Measurements from ENCODE around the gene USP4.
"Not testable (repeated sequence)": the region's sequence is repeated elsewhere in the genome, so short reads cannot be mapped to it uniquely, and the experiment has no call there.

Gene USP4

GRCh38 chr3:49349348-49350114 lies 9.7 kb upstream of the USP4 start:
- peak; percentile 26 for DNase-seq

DNA sequence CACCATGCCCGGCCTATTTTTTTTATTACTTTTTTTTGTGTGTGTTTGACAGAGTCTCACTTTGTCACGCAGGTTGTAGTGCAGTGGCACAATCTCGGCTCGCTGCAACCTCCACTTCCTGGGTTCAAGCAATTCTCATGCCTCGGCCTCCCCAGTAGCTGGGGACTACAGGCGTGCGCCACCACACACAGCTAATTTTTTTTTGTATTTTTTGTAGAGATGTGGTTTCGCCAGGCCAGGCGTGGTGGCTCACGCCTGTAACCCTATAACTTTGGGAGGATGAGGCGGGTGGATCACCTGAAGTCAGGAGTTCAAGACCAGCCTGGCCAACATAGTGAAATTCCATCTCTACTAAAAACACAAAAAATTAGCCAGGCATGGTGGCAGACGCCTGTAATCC lies 8.5 kb upstream of the USP4 start:
- DNase-seq, result not testable (repeated sequence)

GRCh38 chr3:49346797-49347251 lies 7.0 kb upstream of the USP4 start:
- DNase-seq, result no peak

DNA sequence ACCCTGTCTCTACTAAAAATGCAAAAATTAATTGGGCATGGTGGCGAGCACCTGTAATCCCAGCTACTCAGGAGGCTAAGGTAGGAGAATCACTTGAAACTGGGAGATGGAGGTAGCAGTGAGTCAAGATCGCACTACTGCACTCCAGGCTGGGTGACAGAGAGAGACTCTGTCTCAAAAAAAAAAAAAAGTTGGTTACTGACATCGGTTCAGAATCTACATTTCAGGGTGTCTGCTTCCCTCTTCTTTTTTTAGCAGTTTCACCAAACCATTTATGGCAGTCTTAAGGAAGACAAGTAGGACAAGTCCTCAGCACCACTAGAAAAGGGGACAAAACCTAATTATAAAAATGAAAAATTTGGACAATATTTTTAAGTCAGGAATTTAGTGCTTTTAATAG lies 3.3 kb upstream of the USP4 start:
- DNase-seq, result no peak

DNA sequence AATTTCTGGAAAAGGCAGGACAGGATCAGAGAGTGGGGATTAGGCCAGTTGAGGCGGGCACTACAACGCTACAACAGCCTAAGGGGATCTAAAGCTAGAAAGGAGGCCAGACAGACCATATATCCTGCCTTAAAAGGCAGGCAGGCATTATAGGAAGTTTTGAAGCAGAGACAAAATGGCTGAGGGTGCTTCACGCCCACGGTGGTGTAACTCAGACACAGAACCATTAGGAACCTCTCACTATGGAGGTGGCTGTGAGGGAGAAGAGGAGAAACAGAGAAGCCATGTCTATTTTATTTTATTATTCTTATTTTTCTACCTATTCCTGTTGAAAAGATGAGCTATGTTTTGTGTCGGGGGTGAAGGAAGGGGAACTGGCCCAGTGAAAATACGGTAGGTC lies 2.1 kb upstream of the USP4 start:
- no peak for DNase-seq

DNA sequence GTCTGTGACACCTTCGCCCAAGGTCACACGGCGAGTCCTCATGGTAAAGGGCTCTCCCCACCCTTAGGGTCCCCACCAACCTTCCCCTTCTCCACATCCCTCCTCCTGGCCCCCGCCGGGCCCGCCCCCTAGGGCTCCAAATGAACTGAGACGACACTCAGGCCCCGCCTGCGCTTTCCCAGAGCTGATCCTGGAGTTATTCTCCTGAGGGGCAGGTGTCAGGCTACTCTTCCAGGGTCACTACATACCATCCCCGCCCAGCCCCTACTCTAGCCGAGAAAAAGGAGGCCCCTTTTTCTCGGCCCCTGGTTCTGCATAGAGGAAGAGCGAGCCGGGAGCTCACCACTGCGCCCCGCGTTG lies 292 bp downstream of the USP4 start:
- DNase-seq, result no peak

DNA sequence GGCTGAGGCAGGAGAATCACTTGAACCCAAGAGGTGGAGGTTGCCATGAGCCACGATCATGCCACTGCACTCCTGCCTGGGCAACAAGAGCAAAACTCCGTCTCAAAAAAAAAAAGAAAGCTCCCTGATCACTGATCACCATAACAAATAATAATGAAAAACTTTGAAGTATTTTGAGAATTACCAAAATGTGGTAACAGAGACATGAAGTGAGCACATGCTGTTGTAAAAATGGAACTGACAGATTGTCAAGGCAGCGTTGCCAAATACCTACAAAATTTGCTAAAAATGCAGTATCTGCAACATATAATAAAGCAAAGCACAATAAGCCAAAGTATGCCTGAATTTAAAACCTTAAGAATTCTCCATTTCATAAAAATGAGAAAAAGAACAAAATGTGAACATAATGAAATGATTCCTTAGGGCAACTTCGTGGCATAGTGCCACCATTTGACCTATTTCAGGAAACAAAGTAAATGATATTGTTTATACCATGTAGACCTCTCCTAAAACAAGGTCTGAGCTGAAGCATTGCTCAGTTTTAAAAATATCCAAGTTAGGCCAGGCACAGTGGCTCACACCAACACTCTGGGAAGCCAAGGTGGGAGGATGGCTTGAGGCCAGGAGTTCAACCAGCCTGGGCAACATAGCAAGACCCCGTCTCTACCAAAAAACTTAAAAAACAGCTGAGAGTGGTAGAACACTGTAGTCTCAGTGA lies 5.8 kb downstream of the USP4 start:
- DNase-seq, result no peak

GRCh38 chr3:49333091-49333490 lies 6.8 kb downstream of the USP4 start:
- DNase-seq, result peak; percentile 81

DNA sequence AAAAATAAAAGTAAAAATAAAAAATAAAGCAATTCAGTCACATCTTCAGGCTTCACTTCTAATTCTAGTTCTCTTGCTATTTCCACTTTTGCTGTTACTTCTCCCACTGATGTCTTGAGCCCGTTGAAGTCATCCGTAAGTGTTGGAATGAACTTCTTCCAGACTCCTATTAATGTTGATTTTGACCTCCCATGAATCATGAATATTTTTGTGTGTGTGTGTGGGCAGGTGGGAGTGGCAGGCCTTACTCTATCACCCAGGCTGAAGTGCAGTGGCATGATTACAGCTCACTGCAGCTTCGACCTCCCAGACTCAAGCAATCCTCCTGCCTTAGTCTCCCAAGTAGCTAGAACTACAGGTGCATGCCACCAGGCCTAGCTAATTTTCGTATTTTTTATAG lies 10.7 kb downstream of the USP4 start:
- no peak for DNase-seq

DNA sequence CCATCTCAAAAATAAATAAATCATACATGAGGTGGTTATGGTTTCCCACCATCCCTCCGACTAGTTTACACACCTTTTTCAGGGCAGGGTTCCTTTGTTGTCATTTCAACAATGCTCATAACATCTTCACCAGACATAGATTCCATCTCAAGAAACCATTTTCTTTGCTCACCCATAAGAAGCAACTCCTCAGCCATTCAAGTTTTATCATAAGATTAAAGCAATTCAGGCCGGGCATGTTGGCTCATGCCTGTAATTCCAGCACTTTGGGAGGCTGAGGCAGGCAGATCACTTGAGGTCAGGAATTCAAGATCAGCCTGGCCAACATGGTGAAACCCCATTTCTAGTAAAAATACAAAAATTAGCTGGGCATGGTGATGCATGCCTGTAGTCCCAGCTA lies 11.5 kb downstream of the USP4 start:
- DNase-seq, result not testable (repeated sequence)

GRCh38 chr3:49327485-49327884 lies 12.4 kb downstream of the USP4 start:
- no peak for DNase-seq

DNA sequence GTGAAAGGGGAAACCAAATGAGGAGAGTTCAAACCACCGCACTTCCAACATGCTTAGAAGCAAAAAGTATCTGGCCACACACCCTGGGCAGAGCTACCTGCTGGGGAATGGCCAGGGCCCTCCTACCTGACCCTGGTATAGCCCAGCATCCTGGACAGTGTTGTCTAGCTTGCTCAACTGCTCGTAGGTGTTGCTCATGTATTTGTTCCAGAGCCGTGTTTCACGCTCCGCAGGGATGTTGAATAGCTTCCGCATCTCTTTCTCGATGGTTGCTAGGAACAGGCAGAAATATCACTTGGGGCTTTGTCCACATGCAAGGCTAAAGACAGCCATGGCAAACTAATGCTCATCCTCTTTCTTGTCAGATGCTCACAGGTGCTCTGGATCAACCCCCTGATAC lies 15.1 kb downstream of the USP4 start:
- DNase-seq, result no peak

DNA sequence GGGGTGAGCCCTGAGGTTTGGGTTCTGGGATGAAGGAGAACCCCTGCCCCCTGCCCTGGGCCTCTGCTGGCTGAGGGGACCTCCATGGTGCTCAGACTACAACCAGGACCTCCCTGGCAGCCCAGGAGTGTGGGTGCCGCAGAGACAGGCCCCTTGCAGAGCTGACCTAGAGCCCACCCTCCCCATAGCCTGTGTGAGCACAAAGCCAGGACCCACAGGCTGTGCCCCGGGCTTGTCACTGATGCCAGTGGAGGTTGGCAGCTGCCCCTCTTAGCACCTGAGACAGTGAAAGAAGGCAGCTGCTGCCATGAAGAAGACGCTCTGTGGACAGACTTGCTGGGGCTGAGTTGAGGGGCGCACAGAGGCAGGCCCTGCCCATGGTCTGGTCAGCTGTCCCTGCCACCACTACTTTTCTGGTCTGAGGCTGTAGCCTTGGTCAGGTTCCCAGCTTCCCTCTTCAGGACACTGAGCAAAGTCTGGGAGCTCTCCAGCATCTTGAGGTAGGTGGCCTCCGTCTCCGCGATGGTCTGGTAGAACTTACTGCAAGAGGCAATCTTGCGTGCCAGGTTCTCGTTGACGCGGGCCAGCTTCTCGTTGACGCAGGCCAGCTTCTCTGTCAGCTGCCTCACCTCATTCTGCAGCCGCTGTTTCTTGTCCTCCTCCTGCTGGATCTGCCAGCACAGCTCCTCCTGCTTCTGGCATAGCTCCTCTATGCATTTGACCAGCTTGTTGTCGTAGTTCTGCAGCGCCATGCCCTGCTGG lies 23.0 kb downstream of the USP4 start:
- no peak for DNase-seq

DNA sequence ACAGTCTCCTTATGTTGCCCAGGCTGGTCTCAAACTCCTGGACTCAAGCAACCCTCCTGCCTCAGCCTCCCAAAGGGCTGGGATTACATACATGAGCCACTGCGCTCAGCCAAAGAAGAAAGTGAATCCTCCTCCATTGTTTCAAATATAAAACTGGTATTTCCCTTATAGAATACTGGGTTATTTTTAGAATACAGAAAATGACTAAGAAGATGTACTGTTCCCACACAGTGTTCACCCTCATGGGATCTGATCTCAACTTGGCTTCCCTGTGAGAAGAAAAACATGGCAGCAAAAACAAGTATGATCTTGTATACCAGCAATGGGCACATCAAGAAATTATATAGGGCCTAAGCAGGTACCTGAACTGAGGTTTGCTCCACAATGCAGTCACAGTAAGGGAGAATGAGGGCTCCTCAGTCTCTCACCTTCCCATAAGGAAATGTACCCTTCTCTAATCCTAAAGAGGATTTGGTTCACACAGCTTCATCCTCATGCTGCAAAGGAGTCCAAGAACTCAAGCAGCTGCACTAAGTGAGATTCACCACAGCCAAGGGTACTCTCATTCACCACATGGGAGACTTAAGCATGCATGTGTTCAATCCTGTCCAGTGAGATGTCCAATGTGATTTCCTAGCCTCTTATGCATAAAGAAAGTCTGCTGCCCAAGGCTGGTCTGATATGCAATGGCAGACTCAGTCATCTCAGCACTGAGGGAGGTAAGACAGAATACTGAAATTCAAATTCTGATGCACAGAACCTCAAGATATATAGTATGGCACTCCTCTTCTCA lies 25.8 kb downstream of the USP4 start:
- DNase-seq, result no peak

GRCh38 chr3:49311283-49311682 lies 28.6 kb downstream of the USP4 start:
- no peak for DNase-seq

- DNase-seq, result no peak
These were observed 29.2 kb downstream of the USP4 start for GRCh38 chr3:49310677-49311076.

DNA sequence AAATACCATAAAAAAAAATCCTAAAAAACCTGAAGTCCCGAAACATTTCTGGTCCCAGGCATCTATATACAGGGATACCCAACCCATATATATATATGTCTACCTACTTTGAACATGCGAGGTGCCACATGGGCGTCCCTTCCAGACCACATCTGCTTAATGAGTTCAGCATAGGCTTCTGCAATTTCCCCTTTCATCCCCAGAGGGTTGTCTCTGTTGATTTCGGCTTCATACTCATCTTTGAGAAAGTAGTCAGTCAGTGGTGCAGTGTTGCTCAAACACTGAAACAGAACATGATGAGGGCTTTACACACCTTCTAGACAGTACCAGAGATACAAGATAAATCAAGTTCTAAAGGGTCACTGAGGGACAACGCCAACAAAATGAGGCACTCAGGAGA lies 34.2 kb downstream of the USP4 start:
- peak; percentile 33 for DNase-seq

DNA sequence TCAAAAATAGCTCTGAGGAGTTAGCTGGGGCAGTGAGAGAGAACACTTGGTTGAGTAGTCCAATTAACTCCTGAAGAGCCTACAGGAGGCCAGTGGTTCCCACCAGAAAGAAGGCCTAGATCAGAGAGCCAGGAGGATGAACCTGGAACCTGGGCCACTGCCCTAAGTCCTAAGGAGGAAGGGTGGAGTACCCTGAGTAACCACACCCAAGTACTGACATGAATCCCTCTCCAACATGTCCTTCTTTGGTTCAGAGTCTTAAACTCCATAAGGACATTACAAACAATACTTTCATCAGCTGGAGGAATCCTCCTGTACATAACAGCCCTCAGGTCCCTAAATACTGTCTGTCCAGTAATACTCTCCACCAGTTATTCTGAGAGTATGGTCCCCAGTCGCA lies 37.2 kb downstream of the USP4 start:
- no peak for DNase-seq

GRCh38 chr3:49300595-49300994 lies 39.3 kb downstream of the USP4 start:
- no peak for DNase-seq

DNA sequence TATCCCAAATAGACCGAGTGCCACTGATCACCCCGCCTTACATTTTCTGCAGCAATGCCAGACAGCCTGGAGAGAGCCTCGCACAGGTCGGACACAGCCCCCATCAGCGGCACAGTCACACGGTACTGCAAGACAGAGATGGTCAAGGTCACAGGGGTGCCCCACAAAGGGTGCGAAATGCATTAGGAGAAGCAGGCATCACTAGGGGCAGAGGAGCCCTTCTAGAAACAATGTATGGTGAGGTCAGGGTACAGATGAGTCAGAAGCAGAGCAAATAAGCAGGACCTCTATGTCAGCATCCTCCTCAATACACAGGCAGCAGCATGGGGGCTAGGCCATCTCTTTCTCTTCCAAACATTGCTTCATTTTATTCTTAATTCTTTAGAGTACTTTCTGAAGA lies 41.3 kb downstream of the USP4 start:
- DNase-seq, result no peak

DNA sequence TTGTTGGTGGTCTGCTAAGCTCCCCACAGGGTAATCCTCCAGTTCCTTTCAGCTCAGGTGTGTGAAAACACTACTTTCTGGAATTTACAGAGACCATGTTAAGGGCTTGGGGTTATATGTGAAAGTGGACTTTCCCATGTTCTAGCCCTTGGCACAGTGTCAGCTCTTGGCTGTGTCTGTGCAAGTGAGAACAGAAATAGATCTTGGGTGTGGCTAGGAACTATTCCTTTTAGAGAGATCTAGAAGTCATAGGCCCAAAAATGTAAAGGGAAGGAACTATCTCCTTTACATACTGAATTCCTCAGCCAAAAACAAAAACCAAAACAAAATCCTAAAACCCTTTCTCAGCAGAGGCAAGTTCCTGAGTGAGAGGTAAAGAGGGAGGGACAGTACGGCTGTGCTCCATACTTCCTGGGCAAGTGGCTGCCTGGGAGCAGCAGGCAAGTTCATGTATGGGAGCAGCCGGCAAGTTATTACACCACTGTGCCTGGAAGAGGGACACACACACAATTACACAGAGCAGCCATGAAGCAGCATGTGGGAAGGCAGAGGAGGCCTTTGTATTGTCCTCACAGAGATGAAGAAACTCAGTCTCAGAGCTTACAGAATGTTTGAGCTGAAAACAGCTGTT lies 43.0 kb downstream of the USP4 start:
- no peak for DNase-seq

DNA sequence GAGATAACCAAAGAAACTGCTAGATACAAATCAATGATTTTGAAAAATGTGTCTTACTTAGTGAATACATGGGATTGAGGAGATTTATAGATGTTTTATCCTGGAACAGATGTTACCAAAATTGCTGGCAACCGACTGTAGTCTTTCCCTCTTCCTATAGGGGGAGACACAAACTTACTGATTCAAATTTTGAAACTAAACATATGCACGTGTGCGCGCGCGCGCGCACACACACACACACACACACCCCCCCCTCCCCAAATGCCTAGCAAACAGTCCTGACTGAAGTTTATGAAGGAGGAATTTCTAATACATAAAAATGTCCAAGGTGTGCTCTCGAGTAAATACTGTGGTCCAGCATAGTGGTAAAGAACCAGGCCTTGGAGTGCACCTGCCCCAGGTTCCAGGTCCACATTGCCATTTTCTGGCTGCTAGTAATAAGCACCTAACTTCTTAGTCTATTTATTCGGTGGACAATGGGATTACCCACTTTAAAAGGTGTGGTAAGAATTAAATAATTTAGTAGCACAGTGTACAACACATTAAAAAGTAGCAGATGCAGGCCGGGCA lies 44.3 kb downstream of the USP4 start:
- DNase-seq, result no peak
